ENCODE data around the gene C1orf159. TPM values are rescaled to one million over a fixed set of nuclear protein-coding genes. Genes with fewer than 3 reads are reported as not detected.

Gene C1orf159
- total and polyA plus RNA-seq, 10 of the 15 experiments (the other 5 are each of a cell fraction or from before 2014, with no cell fraction given) = 0.11 to 23.4 (median 8.0) TPM

DNA sequence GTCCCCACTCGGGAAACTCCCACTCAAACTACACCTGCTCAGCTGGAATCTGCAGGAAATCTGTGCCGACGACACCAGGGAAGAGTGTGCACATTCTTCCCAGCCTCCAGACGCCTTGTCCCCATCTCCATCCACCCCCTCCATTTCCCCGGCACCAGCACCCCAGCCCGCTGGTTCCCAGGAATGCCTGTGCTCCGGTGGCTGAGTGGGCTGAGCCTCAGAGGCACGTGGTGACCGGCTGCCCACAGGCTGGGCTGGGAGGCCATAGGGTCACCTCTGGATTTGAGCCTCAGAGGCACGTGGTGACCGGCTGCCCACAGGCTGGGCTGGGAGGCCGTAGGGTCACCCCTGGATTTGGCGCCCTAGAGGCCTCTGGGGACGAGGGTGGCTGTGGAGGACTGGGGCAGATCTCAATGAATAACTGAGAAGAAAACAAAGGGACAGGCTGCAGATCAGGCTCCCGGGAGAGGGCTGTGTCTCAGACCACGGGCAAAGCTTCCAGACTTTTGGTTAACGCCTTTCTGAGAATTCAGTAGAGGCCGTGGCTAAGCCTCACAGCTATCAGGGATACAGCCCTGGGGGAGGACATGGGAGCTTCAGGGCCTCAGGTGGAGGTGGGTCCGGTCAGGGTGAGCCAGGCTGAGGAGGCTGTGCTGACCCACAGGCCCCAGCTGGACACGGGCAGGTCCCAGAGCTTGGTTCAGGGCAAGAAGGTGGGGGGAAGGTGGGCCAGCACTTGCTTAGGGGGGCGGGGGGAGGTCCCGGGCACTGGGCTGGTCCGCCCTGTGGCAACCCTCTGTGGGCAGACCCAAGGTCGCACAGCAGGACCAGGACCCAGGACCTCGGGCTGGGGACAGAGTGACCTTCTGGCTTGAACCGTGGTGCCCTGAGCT, 40.5 kb upstream of the C1orf159 start:
- no TSS peak for BruUV-seq (replicated peaks)
- TF ChIP-seq ZNF217 (IDR thresholded peaks at IDR 0.05) = no peak
- no peak for TF ChIP-seq EP300 (IDR thresholded peaks at IDR 0.05; ENCODE audit: borderline replicate concordance in 1 of 2, control insufficient read depth in 1 of 2, low read depth in 2 of 2, low read length in 2 of 2)
- no peak for TF ChIP-seq ZNF274 (IDR thresholded peaks at IDR 0.05; ENCODE audit: insufficient read depth, insufficient read length)
- TF ChIP-seq GATAD2B (conservative IDR thresholded peaks at IDR 0.05; ENCODE audit: low read depth) = no peak
- TF ChIP-seq ZNF207 (IDR thresholded peaks at IDR 0.05; ENCODE audit: borderline replicate concordance) = no peak
- TF ChIP-seq, protein P1, sequence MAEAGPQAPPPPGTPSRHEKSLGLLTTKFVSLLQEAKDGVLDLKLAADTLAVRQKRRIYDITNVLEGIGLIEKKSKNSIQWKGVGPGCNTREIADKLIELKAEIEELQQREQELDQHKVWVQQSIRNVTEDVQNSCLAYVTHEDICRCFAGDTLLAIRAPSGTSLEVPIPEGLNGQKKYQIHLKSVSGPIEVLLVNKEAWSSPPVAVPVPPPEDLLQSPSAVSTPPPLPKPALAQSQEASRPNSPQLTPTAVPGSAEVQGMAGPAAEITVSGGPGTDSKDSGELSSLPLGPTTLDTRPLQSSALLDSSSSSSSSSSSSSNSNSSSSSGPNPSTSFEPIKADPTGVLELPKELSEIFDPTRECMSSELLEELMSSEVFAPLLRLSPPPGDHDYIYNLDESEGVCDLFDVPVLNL (IDR thresholded peaks at IDR 0.05; ENCODE audit: low read depth, low read length) = no peak
- TF ChIP-seq RCOR1 (conservative IDR thresholded peaks at IDR 0.05; ENCODE audit: low read depth, low read length) = no peak
- TF ChIP-seq, protein P2, sequence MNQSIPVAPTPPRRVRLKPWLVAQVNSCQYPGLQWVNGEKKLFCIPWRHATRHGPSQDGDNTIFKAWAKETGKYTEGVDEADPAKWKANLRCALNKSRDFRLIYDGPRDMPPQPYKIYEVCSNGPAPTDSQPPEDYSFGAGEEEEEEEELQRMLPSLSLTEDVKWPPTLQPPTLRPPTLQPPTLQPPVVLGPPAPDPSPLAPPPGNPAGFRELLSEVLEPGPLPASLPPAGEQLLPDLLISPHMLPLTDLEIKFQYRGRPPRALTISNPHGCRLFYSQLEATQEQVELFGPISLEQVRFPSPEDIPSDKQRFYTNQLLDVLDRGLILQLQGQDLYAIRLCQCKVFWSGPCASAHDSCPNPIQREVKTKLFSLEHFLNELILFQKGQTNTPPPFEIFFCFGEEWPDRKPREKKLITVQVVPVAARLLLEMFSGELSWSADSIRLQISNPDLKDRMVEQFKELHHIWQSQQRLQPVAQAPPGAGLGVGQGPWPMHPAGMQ (IDR thresholded peaks at IDR 0.05; ENCODE audit: borderline replicate concordance) = no peak
- TF ChIP-seq, protein P3, sequence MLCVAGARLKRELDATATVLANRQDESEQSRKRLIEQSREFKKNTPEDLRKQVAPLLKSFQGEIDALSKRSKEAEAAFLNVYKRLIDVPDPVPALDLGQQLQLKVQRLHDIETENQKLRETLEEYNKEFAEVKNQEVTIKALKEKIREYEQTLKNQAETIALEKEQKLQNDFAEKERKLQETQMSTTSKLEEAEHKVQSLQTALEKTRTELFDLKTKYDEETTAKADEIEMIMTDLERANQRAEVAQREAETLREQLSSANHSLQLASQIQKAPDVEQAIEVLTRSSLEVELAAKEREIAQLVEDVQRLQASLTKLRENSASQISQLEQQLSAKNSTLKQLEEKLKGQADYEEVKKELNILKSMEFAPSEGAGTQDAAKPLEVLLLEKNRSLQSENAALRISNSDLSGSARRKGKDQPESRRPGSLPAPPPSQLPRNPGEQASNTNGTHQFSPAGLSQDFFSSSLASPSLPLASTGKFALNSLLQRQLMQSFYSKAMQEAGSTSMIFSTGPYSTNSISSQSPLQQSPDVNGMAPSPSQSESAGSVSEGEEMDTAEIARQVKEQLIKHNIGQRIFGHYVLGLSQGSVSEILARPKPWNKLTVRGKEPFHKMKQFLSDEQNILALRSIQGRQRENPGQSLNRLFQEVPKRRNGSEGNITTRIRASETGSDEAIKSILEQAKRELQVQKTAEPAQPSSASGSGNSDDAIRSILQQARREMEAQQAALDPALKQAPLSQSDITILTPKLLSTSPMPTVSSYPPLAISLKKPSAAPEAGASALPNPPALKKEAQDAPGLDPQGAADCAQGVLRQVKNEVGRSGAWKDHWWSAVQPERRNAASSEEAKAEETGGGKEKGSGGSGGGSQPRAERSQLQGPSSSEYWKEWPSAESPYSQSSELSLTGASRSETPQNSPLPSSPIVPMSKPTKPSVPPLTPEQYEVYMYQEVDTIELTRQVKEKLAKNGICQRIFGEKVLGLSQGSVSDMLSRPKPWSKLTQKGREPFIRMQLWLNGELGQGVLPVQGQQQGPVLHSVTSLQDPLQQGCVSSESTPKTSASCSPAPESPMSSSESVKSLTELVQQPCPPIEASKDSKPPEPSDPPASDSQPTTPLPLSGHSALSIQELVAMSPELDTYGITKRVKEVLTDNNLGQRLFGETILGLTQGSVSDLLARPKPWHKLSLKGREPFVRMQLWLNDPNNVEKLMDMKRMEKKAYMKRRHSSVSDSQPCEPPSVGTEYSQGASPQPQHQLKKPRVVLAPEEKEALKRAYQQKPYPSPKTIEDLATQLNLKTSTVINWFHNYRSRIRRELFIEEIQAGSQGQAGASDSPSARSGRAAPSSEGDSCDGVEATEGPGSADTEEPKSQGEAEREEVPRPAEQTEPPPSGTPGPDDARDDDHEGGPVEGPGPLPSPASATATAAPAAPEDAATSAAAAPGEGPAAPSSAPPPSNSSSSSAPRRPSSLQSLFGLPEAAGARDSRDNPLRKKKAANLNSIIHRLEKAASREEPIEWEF (IDR thresholded peaks at IDR 0.05; ENCODE audit: insufficient replicate concordance, low read depth, low read length) = no peak
- TF ChIP-seq KAT2A (conservative IDR thresholded peaks at IDR 0.05; ENCODE audit: control insufficient read depth, low read depth, low read length) = no peak
- no peak for TF ChIP-seq USF2 (IDR thresholded peaks at IDR 0.05; ENCODE audit: borderline replicate concordance, low read depth, low read length)
- TF ChIP-seq NBN (IDR thresholded peaks at IDR 0.05) = no peak
- no peak for TF ChIP-seq NRF1 (conservative IDR thresholded peaks at IDR 0.05; ENCODE audit: low read depth, low read length)
- H3K4me3 ChIP-seq = no peak overlapping the region
- intact Hi-C loops (cut with micrococcal nuclease; ENCODE audit: unreplicated experiment) = no loop called here
- H3K4me1 ChIP-seq (ENCODE audit: control insufficient read depth, insufficient read depth, low read length) = peaks cover 7% of the 10 kb centered on the region
- POLR2A ChIA-PET = interaction anchor here (0.6 kb wide), 2 partner anchors 94 to 176 kb away, joined by 3 to 4 read pairs; no protein-coding TSS in a partner anchor
- no peaks in the 10 kb centered on the region for H3K27me3 ChIP-seq (replicated peaks in 1 of 2; ENCODE audit: control insufficient read depth in 2 of 2, insufficient read depth in 2 of 2, low read length in 1 of 2)
- 80% methylated on average over 23 of the region's 26 CpGs for WGBS (ENCODE audit: insufficient coverage, insufficient replicate concordance, low lambda C conversion rate, missing lambda C conversion rate)
- no peak for DNase-seq (ENCODE audit: low read depth, low spot score)
- no peaks in the 10 kb centered on the region for H4K20me1 ChIP-seq (ENCODE audit: control insufficient read depth, insufficient read depth)
- no peak for FAIRE-seq
- H3K36me3 ChIP-seq (ENCODE audit: control insufficient read depth in 2 of 2, insufficient read depth in 2 of 2, low read length in 1 of 2) = no peaks in the 10 kb centered on the region
- H3K9ac ChIP-seq (ENCODE audit: control insufficient read depth, insufficient read depth, low read length) = no peak overlapping the region
- RAD21 ChIA-PET (ENCODE audit: unreplicated experiment) = interaction anchor here (0.9 to 2.5 kb wide), 4 partner anchors 15 to 75 kb away, joined by 3 to 8 read pairs (median 6); no protein-coding TSS in a partner anchor
- in situ Hi-C loops (cut with MboI) = no loop called here
- no peaks in the 10 kb centered on the region for H3K79me2 ChIP-seq (ENCODE audit: control insufficient read depth, insufficient read depth, low read length)
- H3K4me2 ChIP-seq (ENCODE audit: control insufficient read depth, insufficient read depth) = no peak overlapping the region
- SMC1A ChIA-PET (ENCODE audit: uncharacterized antibody, unreplicated experiment) = interaction anchor here (1.2 kb wide), 1 partner anchor 94 kb away, joined by 3 read pairs; no protein-coding TSS in a partner anchor
- CTCF ChIA-PET = no interaction called here
- no peak for ATAC-seq
- H3K9me3 ChIP-seq (replicated peaks; ENCODE audit: control insufficient read depth, insufficient read depth, low read length) = no peaks in the 10 kb centered on the region; the same call in 2 of the 3 replicates
- no peak overlapping the region for H3K27ac ChIP-seq (ENCODE audit: control insufficient read depth, insufficient read depth)
- no peak overlapping the region for H2AFZ ChIP-seq (ENCODE audit: control insufficient read depth, low read depth, low read length)

Measured in GM12878 (cell line).